NCI-H1694 (cell line): ENCODE results near the gene ZNF157.
"Not testable (repeated sequence)": the region's sequence is repeated elsewhere in the genome, so short reads cannot be mapped to it uniquely, and the experiment has no call there.

Experiments
- DNase-seq: peaks from one replicate; lab custom pipeline; 2025; lab: John Stamatoyannopoulos, UW

ZNF157 gene

DNA sequence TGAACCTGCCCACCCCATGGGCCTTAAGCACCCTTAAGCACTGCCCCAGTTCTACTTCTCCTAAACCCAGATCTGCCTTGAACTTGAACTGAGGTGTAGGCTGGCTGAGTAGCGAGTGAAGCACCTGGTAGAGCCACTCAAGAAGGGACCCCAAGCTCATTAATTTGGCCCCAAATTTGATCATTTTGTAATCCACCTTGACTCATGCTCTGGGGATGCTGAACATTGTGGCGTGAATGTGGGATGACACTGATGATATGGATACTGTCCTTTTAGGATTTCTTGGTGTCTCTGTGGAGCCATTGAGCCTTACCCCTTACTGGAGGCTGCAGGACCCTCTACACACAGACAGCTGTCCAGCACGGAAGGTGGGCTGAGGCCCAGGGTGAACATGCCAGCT, at the start of gene ZNF157:
Gene ZNF157, plus strand, starts transcription at position 301 of the 400 bp plus-strand sequence. Its CDS starts 91 bp downstream, at position 392.
- no peak for DNase-seq

DNA sequence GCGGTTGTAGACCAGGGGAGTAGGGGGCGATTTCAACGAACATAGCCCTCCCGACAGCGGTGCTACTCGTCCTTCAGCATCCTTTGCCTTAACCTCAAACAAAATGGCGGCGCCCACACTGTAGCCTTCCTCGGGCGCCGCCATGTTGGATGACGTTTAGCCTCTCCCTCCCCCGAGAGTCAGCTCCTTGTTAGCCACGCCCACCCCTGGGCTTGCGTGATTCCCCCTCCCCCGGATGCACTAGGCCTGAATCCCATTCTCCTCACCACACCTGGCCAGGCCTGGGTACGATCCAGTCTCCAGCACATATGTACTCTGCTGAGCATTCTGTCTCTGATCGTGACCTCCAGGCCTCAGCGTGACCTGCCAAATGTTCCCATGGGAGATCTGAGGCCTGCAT, 49.0 kb upstream of the ZNF157 start:
- no peak for DNase-seq

DNA sequence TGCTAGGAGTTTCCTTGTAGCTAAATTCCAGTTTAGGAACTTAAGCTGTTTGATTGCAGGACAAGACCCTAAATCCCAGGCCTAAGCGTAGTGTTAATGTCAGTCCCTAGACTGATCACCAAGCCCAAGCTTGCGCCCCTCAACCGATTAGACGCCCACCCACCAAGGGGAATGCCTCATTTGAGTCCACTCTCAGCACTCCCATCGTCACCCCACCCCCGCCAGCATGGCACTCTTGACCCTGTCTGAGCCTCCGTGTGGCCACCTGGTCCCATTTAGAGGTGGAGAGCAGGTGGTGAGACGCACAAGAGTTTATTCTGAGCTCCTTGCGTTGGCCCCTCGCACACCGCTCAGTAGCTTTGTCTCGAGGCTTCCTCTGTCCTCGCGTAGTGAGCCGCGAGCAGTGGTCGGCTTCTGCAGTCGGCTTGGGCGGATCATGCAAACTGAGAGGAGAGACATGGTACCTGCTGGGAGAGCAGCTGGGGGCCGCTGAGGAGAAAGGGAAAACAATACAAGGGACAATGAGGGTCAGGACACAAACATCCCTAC, 48.5 kb upstream of the ZNF157 start:
- DNase-seq, result no peak

DNA sequence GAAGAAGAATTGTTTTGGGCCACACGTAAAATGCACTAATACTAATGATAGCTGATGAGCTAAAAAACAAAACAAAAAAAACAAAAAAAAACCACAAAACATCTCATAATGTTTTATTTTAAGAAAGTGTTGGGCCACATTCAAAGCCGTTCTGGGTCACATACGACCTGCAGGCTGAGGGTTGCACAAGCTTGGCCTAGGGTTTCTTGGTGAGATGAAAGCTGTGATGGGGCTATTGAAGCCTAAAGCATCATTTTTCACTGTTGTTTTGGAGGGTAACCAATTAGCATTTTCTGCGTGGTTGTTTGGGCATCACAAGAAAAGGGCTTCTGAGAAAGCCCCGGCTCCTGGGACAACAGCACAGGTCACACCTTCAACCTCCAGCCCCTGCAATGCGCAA, 42.5 kb upstream of the ZNF157 start:
- DNase-seq, result no peak

DNA sequence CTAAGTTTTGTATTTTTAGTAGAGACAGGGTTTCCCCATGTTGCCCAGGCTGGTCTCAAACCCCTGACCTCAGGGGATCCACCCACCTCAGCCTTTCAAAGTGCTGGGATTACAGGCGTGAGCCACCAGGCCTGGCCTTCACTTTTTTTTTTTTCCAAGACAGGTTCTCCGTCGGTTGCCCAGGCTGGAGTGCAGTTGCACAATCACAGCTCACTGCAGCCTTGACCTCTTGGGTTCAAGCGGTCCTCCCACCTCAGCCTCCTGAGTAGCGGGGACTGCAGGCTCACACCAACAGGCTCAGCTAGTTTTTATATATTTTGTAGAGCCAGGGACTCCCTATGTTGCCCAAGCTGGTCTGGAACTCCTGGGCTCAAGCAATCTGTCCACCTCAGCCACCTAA, 37.6 kb upstream of the ZNF157 start:
- not testable (repeated sequence) for DNase-seq

DNA sequence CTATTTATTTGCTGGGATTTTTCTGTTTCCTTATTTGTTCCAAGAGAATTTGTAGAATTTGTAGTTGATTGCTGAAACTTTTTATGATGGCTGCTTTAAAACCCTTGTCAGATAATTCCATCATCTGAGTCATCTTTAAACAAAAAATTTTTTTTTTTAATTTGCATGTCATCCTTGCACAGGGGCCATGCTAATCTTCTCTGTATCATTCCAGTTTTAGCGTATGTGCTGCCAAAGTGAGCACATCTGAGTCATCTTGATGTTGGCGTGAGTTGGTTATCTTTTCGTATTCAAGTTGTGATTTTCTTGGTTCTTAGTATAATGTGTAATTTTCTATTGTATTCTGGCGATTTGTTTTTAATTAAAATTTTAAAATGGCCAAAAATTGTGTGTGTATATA, 18.7 kb upstream of the ZNF157 start:
- no peak for DNase-seq

DNA sequence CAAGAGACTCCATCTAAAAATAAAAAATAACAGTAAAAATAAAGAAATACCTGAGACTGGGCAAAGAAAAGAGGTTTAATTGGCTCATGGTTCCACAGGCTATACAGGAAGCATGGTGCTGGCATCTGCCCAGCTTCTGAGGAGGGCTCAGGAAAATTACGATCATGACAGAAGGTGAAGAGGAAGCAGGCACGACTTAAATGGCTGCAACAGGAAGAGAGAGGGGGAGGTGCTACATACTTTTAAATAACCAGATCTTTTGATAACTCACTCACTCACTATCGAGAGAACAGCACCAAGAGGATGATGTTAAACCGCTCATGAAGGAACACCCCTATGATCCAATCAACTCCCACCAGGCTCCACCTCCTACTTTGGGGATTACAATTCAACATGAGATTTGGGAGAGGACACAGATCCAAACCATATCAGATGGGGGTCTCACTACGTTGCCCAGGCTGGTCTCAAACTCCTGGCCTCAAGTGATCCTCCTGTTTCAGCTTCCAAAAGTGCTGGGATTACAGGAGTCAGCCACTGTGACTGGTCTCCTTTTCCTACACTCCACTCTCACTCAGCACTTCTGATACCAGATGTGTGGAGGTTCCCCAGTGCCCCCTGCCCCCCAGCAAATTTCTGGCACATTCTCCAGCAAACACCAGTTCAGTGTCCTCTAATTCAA, 11.9 kb upstream of the ZNF157 start:
- no peak for DNase-seq

DNA sequence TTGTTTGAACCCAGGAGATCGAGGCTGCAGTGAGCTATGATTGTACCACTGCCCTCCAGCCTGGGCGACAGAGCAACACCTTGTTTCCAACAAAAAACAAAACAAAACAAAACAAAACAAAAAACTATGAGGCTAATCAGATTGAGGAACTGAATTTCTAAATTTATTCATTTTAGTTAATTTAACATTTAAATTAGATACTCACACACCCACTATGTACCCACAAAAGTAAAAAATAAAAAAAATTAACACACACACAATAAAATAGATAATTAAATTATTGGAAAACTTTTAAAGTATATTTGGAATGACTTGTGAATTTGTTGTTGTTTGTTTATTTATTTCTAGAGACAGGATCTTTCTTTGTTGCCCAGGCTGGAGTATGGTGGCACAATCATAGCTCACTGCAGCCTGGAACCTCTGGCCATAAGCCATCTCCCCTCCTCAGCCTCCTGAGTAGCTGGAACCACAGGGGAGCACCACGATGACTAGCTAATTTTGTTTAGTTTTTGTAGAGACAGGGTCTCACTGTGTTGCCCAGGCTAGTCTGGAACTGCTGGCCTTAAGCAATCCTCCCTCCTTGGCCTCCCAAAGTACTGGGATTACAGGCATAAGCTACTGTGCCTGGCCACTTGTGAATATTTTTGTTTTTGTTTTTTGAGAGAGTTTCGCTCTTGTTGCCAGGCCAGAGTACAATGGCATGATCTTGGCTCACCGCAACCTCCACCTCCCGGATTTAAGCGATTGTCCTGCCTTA, 9.8 kb upstream of the ZNF157 start:
- DNase-seq, result no peak

DNA sequence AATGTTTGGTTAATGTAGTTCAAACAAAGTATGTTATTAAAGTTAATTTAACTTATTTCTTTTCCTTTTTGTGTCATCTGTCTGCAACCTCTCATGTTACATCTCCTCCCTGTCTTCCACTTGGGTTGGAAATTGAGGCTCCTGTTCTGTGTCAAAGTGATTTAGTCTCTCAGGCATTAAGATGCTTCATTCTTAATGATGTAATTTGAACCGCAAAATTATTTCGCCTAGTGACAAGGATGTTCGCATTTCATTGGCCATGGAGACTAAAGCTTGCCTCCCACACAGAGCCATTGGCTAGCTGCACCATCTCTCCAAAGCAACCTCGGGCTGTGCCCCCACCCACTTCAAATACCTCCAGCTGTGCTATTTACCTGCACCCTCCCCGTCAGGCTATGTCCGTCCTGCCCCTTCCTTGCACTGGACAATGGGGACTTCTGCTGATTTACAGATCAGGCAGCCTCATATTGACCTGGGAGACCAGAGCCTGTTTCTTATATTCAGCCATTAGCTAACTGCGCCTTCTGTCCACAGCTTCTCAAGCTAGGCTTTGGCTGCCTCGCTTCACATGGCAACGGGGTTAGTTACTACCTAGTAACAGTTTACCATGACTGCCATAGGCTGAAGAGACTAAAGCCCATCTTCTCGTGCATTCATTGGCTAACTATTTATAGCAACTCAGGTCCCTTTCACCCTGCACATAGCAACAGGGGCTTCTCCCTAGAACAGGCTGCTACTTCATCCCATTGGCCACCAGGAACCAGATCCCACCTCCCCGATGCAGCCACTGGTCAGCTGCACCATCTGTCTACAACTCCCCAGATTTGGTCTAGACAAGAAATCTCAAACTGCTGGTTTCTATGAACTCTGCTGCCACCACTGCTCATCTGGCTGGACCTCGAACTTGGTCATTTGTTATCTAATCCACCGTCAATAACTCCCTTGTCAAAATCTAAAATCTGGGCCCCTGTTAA, 8.6 kb upstream of the ZNF157 start:
- peak; percentile 77 for DNase-seq

DNA sequence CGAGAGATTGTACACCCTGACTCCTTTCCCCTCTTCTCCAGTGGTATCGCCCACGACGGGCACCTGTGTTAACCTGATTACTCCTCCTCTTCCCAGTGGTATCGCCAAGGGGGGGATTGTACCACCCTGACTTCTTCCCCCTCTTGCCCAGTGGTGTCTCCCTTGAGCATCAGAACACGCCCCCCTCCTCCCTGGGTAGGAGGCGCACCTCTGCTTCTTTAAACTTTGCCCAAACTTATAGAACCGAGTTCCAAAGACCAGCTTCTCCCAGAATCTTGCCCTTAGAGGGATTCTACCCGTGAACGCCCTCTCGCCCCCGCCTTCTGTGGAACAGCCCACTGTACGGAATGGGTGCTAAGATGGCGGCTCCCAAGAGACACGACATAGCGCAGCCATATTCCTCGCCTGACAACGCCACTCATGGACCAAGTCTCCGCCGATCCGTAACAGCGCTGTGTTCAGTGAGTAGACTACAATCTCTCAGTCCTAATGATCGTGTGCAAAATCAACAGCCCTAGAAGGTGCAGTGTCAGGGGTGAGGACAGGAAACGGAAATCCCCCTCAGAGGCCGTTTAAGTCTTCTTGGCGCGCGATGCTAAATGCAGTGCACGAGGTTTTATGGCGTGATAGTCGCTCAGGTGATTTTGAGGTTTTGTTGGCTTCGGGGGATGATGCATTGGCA, 4.2 kb upstream of the ZNF157 start:
- DNase-seq, result peak; percentile 74

DNA sequence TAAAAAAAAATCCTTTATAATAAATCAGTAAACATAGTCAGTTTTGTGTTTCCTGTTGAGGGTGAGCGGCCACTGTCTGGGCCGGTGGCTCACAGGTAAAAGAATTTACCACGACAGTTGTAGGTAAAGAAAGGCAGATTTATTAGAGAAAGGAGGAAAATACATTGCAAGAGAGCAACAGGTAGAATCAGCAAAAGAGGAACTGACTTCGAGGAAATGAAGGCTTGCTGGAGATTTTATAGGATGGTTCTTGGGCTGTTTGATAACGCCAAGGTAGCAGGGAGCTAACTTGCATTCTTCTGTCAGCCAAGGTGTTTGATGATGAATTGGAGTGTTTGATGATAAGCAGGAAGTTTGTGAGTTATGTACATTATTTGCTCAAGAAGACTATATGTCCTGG, 2.8 kb downstream of the ZNF157 start:
- DNase-seq, result no peak

DNA sequence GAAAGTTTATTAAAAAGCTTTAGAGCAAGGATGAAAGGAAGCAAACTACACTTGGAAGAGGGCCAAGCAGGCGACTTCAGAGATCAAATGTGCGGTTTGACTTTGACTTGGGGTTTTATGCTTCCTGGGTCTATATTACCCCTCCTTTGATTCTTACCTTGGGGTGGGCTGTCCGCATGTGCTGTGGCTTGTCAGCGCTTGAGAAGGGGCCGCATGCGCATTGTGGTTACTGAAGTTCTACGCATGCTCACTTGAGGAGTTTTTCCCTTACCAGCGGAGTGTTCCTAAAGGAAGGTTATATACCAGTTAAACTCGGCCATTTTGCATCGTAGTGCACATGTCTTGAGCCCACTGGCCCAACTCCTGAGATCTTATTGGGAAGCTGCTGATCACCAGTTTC, 9.9 kb downstream of the ZNF157 start:
- no peak for DNase-seq

DNA sequence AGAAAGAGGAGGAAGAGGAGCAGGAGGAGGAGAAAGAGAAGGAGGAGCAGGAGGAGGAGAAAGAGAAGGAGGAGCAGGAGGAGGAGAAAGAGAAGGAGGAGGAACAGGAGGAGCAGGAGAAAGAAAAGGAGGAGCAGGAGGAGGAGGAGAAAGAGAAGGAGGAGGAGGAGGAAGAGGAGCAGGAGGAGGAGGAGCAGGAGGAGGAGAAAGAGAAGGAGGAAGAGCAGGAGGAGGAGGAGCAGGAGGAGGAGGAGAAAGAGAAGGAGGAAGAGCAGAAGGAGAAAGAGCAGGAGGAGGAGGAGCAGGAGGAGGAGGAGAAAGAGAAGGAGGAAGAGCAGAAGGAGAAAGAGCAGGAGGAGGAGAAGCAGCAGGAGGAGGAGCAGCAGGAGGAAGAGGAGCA, 10.5 kb downstream of the ZNF157 start:
- DNase-seq, result not testable (repeated sequence)

DNA sequence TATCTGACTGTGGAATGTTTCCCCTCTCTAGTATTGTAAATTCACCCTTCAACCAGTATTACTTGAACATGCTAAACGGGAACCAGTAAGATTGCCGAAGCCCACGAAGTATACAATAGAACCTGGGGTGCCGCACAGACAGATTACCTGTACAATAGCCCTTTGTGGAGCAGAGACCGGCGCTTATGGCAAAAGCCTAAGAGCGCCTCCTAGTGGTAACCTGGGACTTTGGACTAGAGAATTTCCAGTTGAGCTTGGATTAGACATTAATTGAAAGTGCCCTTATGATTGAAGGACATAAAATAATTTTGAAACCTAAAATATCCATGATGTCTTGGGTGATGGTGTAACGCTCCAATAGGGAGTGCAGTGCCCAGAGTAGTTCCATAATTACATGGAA, 14.1 kb downstream of the ZNF157 start:
- DNase-seq, result peak; percentile 72

DNA sequence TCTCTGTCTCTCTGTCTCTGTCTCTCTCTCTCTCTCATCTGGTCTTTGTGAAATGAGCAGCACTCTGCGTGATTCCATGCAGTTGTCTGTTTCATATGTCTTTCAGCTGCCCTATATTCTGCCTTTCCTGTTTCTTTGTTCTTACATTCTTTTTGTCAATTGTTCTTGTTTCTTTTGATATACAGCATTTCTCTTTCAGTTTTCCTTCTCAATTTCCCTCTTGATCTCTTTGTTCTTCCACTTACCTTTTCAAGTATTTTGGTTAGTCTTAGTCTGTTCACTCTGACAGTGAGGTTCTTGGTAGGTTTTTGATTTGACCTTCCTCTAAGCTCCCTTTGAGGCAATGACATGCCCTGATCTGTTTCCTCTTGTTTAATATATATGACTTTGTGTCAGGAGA, 20.4 kb downstream of the ZNF157 start:
- no peak for DNase-seq

DNA sequence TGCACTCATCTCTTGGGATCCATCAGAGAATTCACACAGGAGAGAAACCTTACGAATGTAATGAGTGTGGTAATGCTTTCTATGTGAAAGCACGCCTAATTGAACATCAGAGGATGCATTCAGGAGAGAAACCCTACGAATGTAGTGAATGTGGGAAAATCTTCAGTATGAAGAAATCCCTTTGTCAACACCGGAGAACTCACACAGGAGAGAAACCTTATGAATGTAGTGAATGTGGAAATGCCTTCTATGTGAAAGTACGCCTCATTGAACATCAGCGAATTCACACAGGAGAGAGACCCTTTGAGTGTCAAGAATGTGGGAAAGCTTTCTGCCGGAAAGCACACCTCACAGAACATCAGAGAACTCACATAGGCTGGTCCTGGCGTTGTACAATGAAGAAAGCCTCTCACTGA, 42.8 kb downstream of the ZNF157 start:
- no peak for DNase-seq

DNA sequence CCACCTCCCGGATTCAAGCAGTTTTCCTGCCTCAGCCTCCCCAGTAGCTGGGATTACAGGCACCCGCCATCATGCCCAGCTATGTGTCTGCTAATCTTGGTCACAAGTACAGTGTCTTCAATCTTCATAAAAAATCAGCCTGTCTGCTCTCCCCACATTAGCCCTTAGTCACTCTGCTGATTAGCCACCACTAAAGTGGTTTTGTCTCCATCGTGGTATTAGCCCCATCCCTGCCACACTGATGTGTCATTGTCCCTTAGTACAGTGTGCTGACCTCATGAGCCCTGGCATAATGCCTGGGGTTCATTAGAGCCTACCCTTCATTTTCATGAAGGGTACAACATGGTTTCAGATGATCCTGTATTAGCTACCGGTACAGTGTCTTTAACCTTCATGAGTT, 49.9 kb downstream of the ZNF157 start:
- DNase-seq, result no peak

DNA sequence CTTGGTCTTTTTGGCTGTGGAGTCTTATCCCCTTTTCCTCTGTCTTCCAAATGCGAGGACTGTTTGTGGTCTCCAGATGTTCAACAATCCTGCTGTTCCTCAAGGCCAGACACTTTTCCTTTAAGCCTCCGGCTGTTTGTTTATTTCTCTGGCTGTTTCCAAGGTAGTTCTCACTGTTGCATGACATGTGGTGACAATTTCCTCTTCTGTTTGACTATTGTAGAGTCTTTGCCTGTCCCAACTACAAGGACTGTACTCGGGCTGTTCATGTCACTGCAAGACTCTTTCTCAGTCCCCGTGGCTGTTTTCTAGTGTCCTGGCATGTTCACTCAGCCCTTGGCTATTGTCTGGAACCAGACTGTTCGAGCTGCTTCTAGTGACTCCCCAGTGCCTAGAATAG, 50.6 kb downstream of the ZNF157 start:
- DNase-seq, result no peak

DNA sequence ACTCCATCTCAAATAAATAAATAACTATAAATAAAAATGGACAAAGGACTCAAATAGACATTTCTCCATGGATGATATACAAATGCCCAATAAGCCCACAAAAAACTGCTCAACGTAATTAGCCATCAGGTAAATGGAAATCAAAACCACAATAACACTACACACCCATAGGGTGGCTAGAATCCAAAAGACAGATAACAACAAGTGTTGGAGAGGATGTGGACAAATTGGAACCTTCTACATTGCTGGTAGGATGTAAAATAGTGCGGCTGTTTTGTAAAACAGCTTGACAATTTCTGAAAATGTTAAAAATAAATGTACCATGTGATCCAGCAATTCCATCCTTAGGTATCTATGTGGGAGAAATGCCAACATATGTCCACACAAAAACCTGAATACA, 52.1 kb downstream of the ZNF157 start:
- DNase-seq, result no peak

DNA sequence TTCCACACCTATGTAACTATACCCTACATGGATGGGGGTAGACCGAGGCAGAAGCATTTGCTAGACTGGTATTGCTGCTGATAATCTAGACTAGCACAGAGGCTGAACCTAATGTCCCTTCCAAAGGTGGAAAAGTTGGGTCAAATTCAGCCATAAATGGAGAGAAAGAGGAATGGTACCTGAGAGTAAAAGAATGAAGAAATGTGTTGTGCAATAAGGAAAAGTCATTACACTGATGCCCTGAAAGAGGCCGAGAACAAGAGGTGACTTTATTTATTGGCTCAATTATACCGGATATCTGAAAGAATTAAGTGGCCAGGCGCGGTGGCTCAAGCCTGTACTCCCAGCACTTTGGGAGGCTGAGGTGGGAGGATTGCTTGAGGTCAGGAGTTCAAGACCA, 60.5 kb downstream of the ZNF157 start:
- no peak for DNase-seq

DNA sequence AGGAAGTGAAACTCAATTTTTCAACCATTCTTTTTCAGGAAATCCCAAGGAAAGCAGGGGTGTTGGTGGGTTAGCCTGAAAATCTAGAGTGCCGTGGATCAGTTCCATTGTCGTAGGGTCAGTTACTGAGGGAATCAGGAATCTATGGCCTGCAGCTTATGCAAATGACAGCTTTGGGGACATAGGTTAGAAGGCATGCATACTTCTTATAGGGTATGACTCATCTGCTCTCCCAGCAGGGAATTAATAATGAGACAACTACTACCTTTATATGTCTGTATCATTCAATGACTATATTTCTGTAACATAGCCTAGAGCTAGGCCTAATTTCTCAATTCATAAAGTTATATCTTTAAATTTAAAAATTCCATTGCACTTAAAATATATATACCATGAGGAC, 76.1 kb downstream of the ZNF157 start:
- no peak for DNase-seq

DNA sequence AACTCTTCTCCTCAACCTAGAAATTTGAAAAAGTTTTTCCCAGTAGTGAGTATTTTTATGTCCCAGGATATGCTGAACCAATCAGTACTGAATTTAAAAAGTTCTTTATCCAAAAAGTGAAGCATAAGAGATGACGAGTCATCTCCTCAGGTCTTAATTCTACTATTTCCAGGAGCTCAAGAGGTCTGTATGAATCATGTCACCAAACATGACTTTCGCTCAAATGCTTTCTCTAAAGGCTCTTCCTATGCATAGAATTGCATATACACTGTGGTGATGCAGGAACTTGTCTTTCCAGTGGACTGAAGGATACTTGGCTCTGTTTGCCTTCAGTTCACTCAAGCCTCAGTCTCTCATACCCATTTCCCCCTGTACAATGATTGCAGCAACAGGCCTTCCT, 76.6 kb downstream of the ZNF157 start:
- DNase-seq, result no peak
